A549 treated with RU486 at 1 μM for 4 hours (cell line): ENCODE measurements around the gene KCNK18. TPM values are rescaled to one million over a fixed set of nuclear protein-coding genes. Genes with fewer than 3 reads are reported as not detected.

Experiments
- total RNA-seq: library from RNA; stranded (reverse); fragments of 200-300 nt; extraction: Qiagen RNA extraction; gene quantifications from 5 replicates; pipeline ENCODE4 v1.2.3, GENCODE V29; 2022; ENCODE audit warnings: low read depth

The KCNK18 gene
- total RNA-seq, result not detected in 5 replicates

DNA sequence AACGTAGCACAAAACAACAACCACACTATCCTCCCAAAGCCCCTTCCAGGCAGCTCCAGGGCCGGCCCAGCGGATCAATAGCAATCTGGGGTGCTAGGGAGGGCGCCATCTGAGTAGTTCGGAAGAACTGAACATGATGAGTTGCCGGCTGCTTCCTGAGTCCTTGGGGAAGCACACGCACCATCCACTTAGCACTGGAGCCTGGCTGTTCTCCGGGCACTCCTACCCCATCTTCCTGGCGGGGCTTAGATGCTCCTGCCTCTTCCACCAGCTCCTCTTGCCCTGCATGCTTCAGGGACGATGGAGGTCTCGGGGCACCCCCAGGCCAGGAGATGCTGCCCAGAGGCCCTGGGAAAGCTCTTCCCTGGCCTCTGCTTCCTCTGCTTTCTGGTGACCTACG lies at the start of gene KCNK18:
TSS of gene KCNK18 (plus strand) at position 301 of the 400 bp plus-strand sequence. CDS start at position 301, 0 bp downstream.

DNA sequence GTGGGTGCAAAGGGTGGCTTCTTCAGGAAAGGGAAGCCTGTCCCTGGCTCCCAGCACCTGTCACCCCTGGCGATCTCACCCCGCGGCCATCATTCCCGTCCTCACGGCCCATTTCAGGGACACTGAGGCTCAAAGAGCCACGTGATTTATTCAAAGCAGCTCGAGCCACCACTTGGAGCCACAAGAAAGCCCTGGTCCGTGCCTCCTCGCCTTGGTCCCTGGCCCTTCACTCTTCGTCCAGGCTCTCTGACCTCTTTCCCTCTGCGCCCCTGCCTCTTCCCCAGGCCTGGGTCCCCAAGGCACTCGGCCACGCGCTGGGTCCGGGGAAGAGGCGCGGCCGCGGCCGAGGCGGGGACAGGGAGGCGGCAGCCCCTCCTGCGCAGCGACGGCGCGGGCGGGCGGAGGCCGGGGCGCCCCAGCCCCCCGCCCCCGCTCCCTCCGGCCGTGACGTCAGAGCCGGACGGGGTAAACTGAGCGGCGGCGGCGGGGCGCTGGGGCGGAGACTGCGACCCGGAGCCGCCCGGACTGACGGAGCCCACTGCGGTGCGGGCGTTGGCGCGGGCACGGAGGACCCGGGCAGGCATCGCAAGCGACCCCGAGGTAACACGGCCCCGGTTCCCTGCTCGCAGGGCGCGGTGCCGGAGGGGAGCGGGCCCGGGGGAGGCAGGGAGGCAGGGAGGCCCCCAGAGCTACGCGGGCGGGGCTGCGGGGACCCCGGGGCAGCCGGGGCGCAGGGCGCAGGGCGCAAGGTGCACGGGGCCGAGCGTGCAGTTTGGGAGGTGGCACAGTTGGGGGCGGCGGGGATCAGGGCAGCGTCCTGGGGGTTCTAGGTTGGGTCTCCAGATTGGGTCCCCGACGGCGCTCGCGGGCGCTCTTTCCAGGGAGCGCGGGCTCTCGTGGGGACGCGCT lies 43.6 kb downstream of the KCNK18 start, which contains the start of gene SLC18A2:
TSS of gene SLC18A2 (plus strand) at position 494 of the 909 bp plus-strand sequence. CDS start 580 bp downstream, outside the sequence.

Other genes starting within 250 kb of the KCNK18 start
- gene SHTN1, start 192.3 kb upstream of the KCNK18 start, total RNA-seq, result 19.5 to 29.2 TPM (median 26.1 TPM) in 5 replicates
- gene VAX1, start 59.2 kb upstream of the KCNK18 start, total RNA-seq, result 1.2 to 1.7 TPM (median 1.4 TPM) in 5 replicates
- not detected in 5 replicates for gene SLC18A2, start 43.6 kb downstream of the KCNK18 start, total RNA-seq
- 19.1 to 25.8 TPM (median 25.4 TPM) in 5 replicates for gene PDZD8, start 178.0 kb downstream of the KCNK18 start, total RNA-seq